SK-N-SH (cell line): ENCODE data around the gene PPP1R16B. TPM values are rescaled to one million over a fixed set of nuclear protein-coding genes. Genes with fewer than 3 reads are reported as not detected.
A peak's percentile ranks its signal among the peaks of the same experiment; 100 is the strongest.

ENCODE experiments used
- CTCF ChIA-PET: fragments of 300-600, 350-600 bp; formaldehyde crosslinking; extraction: SDS; loops from one replicate; lab custom pipeline; 2021; lab: Yijun Ruan, JAX
- POLR2A ChIA-PET: fragments of 350-600 bp; sonication (Branson Sonifier 250); formaldehyde crosslinking; extraction: SDS; loops from one replicate; lab custom pipeline; 2020; ENCODE audit warnings: antibody characterized with exemption, inconsistent platforms; lab: Yijun Ruan, JAX
- DNase-seq: peaks from one replicate; pipeline ENCODE4 v3.0.0; 2012
- H2AFZ ChIP-seq: fragments of 200-600 bp; sonication (generic); 2 replicates; pipeline ENCODE4 v1.8.1; 2016; ENCODE audit warnings: antibody characterized with exemption, mild to moderate bottlenecking, low read depth
- H3F3A ChIP-seq: fragments of 200-600 bp; sonication (generic); replicated peaks from 2 replicates; pipeline ENCODE3; 2016; ENCODE audit warnings: antibody characterized with exemption, mild to moderate bottlenecking; ENCODE audit not compliant: insufficient read depth
- H3K27ac ChIP-seq, 2 experiments: fragments of 200-500 bp in 1 of 2; fragments of 200-600 bp in 1 of 2; sonication (Bioruptor generic) in 1 of 2; sonication (generic), shearing (Covaris generic) in 1 of 2; 2 replicates each; pipeline versions ENCODE4 v1.5.1 to v1.6.1; 2014 to 2016; ENCODE audit warnings: low read depth in 2 of 2, inconsistent platforms in 1 of 2, low read length in 1 of 2, mild to moderate bottlenecking in 1 of 2, mixed read lengths in 1 of 2
- H3K27me3 ChIP-seq: fragments of 200-600 bp; sonication (generic), shearing (Covaris generic); 2 replicates; pipeline ENCODE4 v1.6.1; 2016; ENCODE audit warnings: mixed run types; ENCODE audit not compliant: insufficient read depth
- H3K36me3 ChIP-seq, 2 experiments: fragments of 200-500 bp in 1 of 2; fragments of 200-600 bp in 1 of 2; sonication (Bioruptor generic) in 1 of 2; sonication (generic) in 1 of 2; replicated peaks in 1 of 2; 2 replicates each; pipeline versions ENCODE3 to v1.5.1; 2014 to 2016; ENCODE audit warnings: low read length in 1 of 2, mild to moderate bottlenecking in 1 of 2; ENCODE audit not compliant: insufficient read depth in 2 of 2, control insufficient read depth in 1 of 2
- H3K4me1 ChIP-seq, 2 experiments: fragments of 200-500 bp in 1 of 2; fragments of 200-600 bp in 1 of 2; sonication (Bioruptor generic) in 1 of 2; sonication (generic), shearing (Covaris generic) in 1 of 2; 2 replicates each; pipeline versions ENCODE4 v1.5.1 to v1.6.1; 2014 to 2016; ENCODE audit warnings: low read depth in 1 of 2, low read length in 1 of 2, mixed run types in 1 of 2; ENCODE audit not compliant: insufficient read depth in 2 of 2, control insufficient read depth in 1 of 2
- H3K4me2 ChIP-seq: fragments of 200-600 bp; sonication (generic), shearing (Covaris generic); 2 replicates; pipeline ENCODE4 v1.6.1; 2017; ENCODE audit warnings: mixed run types
- H3K4me3 ChIP-seq, 2 experiments: fragments of 200-500 bp in 1 of 2; fragments of 200-600 bp in 1 of 2; sonication (Bioruptor generic) in 1 of 2; sonication (generic), shearing (Covaris generic) in 1 of 2; 2 replicates each; pipeline versions ENCODE4 v1.5.1 to v1.8.1; 2014 to 2016; ENCODE audit warnings: low read depth in 2 of 2, inconsistent platforms in 1 of 2, low read length in 1 of 2, mild to moderate bottlenecking in 1 of 2, mixed read lengths in 1 of 2, moderate library complexity in 1 of 2
- H3K79me2 ChIP-seq: fragments of 200-600 bp; sonication (generic); 2 replicates; pipeline ENCODE4 v1.8.1; 2017; ENCODE audit warnings: mild to moderate bottlenecking; ENCODE audit not compliant: insufficient read depth
- H3K9ac ChIP-seq: fragments of 200-600 bp; sonication (generic); 2 replicates; pipeline ENCODE4 v1.6.1; 2017; ENCODE audit warnings: mixed run types
- H3K9me2 ChIP-seq: fragments of 200-600 bp; sonication (generic); 2 replicates; pipeline ENCODE4 v1.6.1; 2017; ENCODE audit warnings: mixed run types
- H3K9me3 ChIP-seq: fragments of 200-600 bp; sonication (generic); 2 replicates; pipeline ENCODE4 v1.6.1; 2017; ENCODE audit warnings: mixed run types, mild to moderate bottlenecking, moderate library complexity
- H4K20me1 ChIP-seq: fragments of 200-600 bp; sonication (generic); 2 replicates; pipeline ENCODE4 v1.6.1; 2017; ENCODE audit warnings: mild to moderate bottlenecking, mixed run types; ENCODE audit not compliant: insufficient read depth
- ELF1 ChIP-seq: IDR thresholded peaks from 2 replicates; pipeline ENCODE4 v1.4.0; 2012
- EP300 ChIP-seq, 2 experiments: IDR thresholded peaks; 2 replicates each; pipeline versions ENCODE4 v1.4.0 to v1.6.1; 2012; ENCODE audit warnings: borderline replicate concordance in 1 of 2, low read depth in 1 of 2, low read length in 1 of 2
- FOXM1 ChIP-seq: IDR thresholded peaks from 2 replicates; pipeline ENCODE4 v1.4.0; 2012; ENCODE audit warnings: low read depth, mild to moderate bottlenecking
- GATA2 ChIP-seq: sonication (generic); formaldehyde crosslinking; IDR thresholded peaks from 2 replicates; pipeline ENCODE4 v1.5.0; 2020; ENCODE audit warnings: mild to moderate bottlenecking, missing genetic modification reagents
- JUND ChIP-seq: IDR thresholded peaks from 2 replicates; pipeline ENCODE4 v1.4.0; 2012
- MEF2A ChIP-seq: IDR thresholded peaks from 2 replicates; pipeline ENCODE4 v1.4.0; 2012; ENCODE audit warnings: low read depth, borderline replicate concordance
- MXI1 ChIP-seq: IDR thresholded peaks from 2 replicates; pipeline ENCODE4 v1.6.1; 2012; ENCODE audit warnings: mild to moderate bottlenecking, low read depth, low read length, improper control_type of control experiment
- NFIC ChIP-seq: IDR thresholded peaks from 2 replicates; pipeline ENCODE4 v1.4.0; 2012; ENCODE audit warnings: borderline replicate concordance
- POLR2AphosphoS5 ChIP-seq: IDR thresholded peaks from 2 replicates; pipeline ENCODE4 v1.6.1; 2012; ENCODE audit warnings: low read depth, low read length
- RAD21 ChIP-seq: IDR thresholded peaks from 2 replicates; pipeline ENCODE4 v1.6.1; 2012; ENCODE audit warnings: mild to moderate bottlenecking, low read length
- RCOR1 ChIP-seq: fragments of 150-350 bp; IDR thresholded peaks from 2 replicates; pipeline ENCODE4 v1.6.1; 2017; ENCODE audit warnings: antibody characterized with exemption, low read length
- RFX5 ChIP-seq: IDR thresholded peaks from 2 replicates; pipeline ENCODE4 v1.6.1; 2012; ENCODE audit warnings: mild to moderate bottlenecking, improper control_type of control experiment, low read length
- SMC3 ChIP-seq: IDR thresholded peaks from 2 replicates; pipeline ENCODE4 v1.6.1; 2012; ENCODE audit warnings: low read depth, low read length, improper control_type of control experiment
- TAF1 ChIP-seq: IDR thresholded peaks from 2 replicates; pipeline ENCODE4 v1.6.1; 2012; ENCODE audit warnings: low read depth, mild to moderate bottlenecking, low read length, moderate library complexity, borderline replicate concordance
- TCF12 ChIP-seq: IDR thresholded peaks from 2 replicates; pipeline ENCODE4 v1.4.0; 2012
- TEAD4 ChIP-seq: IDR thresholded peaks from 2 replicates; pipeline ENCODE4 v1.4.0; 2012; ENCODE audit warnings: mild to moderate bottlenecking, borderline replicate concordance; ENCODE audit not compliant: insufficient read depth
- USF2 ChIP-seq: fragments of 150-350 bp; IDR thresholded peaks from 2 replicates; pipeline ENCODE4 v1.6.1; 2017; ENCODE audit warnings: antibody characterized with exemption, low read length, low read depth, borderline replicate concordance
- ZBTB33 ChIP-seq: IDR thresholded peaks from 2 replicates; pipeline ENCODE4 v1.4.0; 2012; ENCODE audit warnings: low read depth, borderline replicate concordance
- WGBS: methylation state at CpG from one replicate; pipeline ENCODE4 v1.1.6; 2017; ENCODE audit warnings: low lambda C conversion rate; 5-methylcytosine and 5-hydroxymethylcytosine counted together
- polyA plus RNA-seq, 3 experiments: library from polyadenylated mRNA; depleted of rRNA; stranded (reverse); fragments of >200 nt; gene quantifications; 2 replicates each; pipeline ENCODE4 v1.2.3, GENCODE V29; 2012
- TF ChIP-seq, protein P1 (sequence below): fragments of 150-350 bp; IDR thresholded peaks from 2 replicates; pipeline ENCODE4 v1.6.1; 2016; ENCODE audit warnings: mild to moderate bottlenecking, low read depth, low read length
- TF ChIP-seq, protein P2 (sequence below): IDR thresholded peaks from 2 replicates; pipeline ENCODE4 v1.4.0; 2012; ENCODE audit warnings: low read depth
- TF ChIP-seq, protein P3 (sequence below): IDR thresholded peaks from 2 replicates; pipeline ENCODE4 v1.4.0; 2012; ENCODE audit warnings: low read depth, borderline replicate concordance

Gene PPP1R16B
- polyA plus RNA-seq, 1 of the 3 experiments (the other 2 are of a cell fraction) = 0.28 TPM

GRCh38 chr20:38872036-38872435, 66.5 kb downstream of the PPP1R16B start (continued):
- TF ChIP-seq MEF2A (no peak), RFX5 (no peak), TCF12 (no peak)

GRCh38 chr20:38872491-38873049, 67.1 kb downstream of the PPP1R16B start:
- DNase-seq = no peak
- Histone ChIP-seq H3K27ac (peak overlapping the region in 1 of 2 experiments; percentile 100; a peak in 2 of 4 replicates), H3K4me2 (no peak overlapping the region), H3K79me2 (no peaks in the 10 kb centered on the region), H3K9me2 (no peaks in the 10 kb centered on the region), H3K4me3 (no peak overlapping the region), H2AFZ (no peak overlapping the region), H3K9ac (no peak overlapping the region), H4K20me1 (no peaks in the 10 kb centered on the region), H3K4me1 (peaks cover 0 to 74% of the 10 kb centered on the region in 2 experiments; a peak in 2 of 4 replicates), H3F3A (no peaks in the 10 kb centered on the region), H3K27me3 (peaks cover 16% of the 10 kb centered on the region; the same call in 1 of the 2 replicates), H3K9me3 (no peaks in the 10 kb centered on the region), H3K36me3 (no peaks in the 10 kb centered on the region)
- no peak for TF ChIP-seq TEAD4
- TF ChIP-seq FOXM1 = no peak
- no peak for TF ChIP-seq MEF2A
- no peak for TF ChIP-seq RCOR1
- TF ChIP-seq, protein P1, sequence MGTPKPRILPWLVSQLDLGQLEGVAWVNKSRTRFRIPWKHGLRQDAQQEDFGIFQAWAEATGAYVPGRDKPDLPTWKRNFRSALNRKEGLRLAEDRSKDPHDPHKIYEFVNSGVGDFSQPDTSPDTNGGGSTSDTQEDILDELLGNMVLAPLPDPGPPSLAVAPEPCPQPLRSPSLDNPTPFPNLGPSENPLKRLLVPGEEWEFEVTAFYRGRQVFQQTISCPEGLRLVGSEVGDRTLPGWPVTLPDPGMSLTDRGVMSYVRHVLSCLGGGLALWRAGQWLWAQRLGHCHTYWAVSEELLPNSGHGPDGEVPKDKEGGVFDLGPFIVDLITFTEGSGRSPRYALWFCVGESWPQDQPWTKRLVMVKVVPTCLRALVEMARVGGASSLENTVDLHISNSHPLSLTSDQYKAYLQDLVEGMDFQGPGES = no peak
- no peak for TF ChIP-seq EP300 (IDR thresholded peaks at IDR 0.05; ENCODE audit: borderline replicate concordance in 1 of 2, low read depth in 1 of 2, low read length in 1 of 2)
- TF ChIP-seq NFIC = no peak
- TF ChIP-seq JUND = no peak
- TF ChIP-seq SMC3 = no peak
- no peak for TF ChIP-seq GATA2 (CRISPR knock-in tag)
- no peak for TF ChIP-seq RAD21
- TF ChIP-seq, protein P2, sequence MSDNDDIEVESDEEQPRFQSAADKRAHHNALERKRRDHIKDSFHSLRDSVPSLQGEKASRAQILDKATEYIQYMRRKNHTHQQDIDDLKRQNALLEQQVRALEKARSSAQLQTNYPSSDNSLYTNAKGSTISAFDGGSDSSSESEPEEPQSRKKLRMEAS = no peak
- TF ChIP-seq TAF1 = no peak
- ChIA-PET POLR2A (no interaction called here), CTCF (interaction anchor here (1.0 to 7.2 kb wide), 4 partner anchors 11 to 19 kb away, joined by 3 to 58 read pairs (median 4); no protein-coding TSS in a partner anchor)
- 66% methylated on average over 15 of the region's 15 CpGs for WGBS

DNA sequence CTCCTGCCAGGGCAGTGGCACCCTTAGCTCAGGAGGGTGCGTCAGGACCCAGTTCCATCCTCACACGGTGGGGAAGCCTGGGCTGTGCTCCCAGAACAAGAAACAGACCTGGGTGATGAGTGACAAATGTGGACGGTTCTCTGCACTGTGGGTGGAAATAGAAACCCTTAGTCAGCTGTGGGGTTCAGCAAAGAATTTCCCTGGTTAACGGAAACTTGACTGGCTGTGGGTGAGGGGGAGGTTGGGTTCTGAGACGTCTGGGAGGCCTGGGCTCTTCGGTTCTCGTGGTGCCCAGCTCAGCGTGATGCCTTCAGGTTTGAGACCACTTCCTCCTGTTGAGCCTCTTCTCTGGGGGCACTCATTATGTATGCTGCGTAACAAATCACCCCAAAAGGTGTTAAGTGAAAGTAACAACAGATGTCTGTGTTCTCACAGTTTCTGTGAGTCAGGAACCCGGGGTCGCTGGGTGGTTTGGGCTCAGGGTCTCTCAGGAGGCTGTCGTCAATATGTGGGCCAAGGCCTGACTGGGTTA, 67.6 kb downstream of the PPP1R16B start:
- no peaks in the 10 kb centered on the region for H3K79me2 ChIP-seq
- no peak overlapping the region for H3K4me2 ChIP-seq
- no peaks in the 10 kb centered on the region for H3K9me2 ChIP-seq
- H4K20me1 ChIP-seq = no peaks in the 10 kb centered on the region
- no peaks in the 10 kb centered on the region for H3K9me3 ChIP-seq
- H3K4me1 ChIP-seq = peaks cover 0 to 74% of the 10 kb centered on the region in 2 experiments; a peak in 2 of 4 replicates
- H2AFZ ChIP-seq = no peak overlapping the region
- H3K27me3 ChIP-seq = peaks cover 16% of the 10 kb centered on the region; the same call in 1 of the 2 replicates
- DNase-seq = no peak
- no peaks in the 10 kb centered on the region for H3F3A ChIP-seq
- H3K4me3 ChIP-seq = no peak overlapping the region
- peak overlapping the region in 1 of 2 experiments; percentile 100; a peak in 2 of 4 replicates for H3K27ac ChIP-seq
- H3K36me3 ChIP-seq = no peaks in the 10 kb centered on the region
- no peak overlapping the region for H3K9ac ChIP-seq
- POLR2A ChIA-PET = interaction anchor here (2.4 to 2.8 kb wide), 2 partner anchors 10 to 20 kb away, joined by 20 to 50 read pairs; no protein-coding TSS in a partner anchor
- WGBS = 58% methylated on average over 10 of the region's 12 CpGs
- CTCF ChIA-PET = interaction anchor here (1.5 to 7.2 kb wide), 2 partner anchors 12 to 19 kb away, joined by 4 to 58 read pairs; no protein-coding TSS in a partner anchor
- TF ChIP-seq POLR2AphosphoS5 (no peak), ZBTB33 (no peak), EP300 (IDR thresholded peaks at IDR 0.05; ENCODE audit: borderline replicate concordance in 1 of 2, low read depth in 1 of 2, low read length in 1 of 2) (no peak), USF2 (no peak), ELF1 (no peak), MXI1 (no peak)
- TF ChIP-seq, protein P2 = no peak
- TF ChIP-seq, protein P3, sequence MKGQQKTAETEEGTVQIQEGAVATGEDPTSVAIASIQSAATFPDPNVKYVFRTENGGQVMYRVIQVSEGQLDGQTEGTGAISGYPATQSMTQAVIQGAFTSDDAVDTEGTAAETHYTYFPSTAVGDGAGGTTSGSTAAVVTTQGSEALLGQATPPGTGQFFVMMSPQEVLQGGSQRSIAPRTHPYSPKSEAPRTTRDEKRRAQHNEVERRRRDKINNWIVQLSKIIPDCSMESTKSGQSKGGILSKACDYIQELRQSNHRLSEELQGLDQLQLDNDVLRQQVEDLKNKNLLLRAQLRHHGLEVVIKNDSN = no peak
